GM13976 (cell line): ENCODE measurements around the gene ARID5B.

Source experiments
- DNase-seq: peaks from one replicate; pipeline ENCODE4 v3.0.0; 2012; ENCODE audit warnings: low spot score
- in situ Hi-C: fragments of 300-500 bp; cut with MboI; formaldehyde crosslinking; loops from one replicate; pipeline ENCODE4 v1.12.0; 2022; ENCODE audit warnings: low sequenced_read_pairs, mixed read lengths, inconsistent platforms; ENCODE audit not compliant: unreplicated experiment
- TF ChIP-seq, protein P1 (sequence below): IDR thresholded peaks from 2 replicates; pipeline ENCODE4 v1.5.1; 2012; ENCODE audit warnings: borderline replicate concordance, mild to moderate bottlenecking; ENCODE audit not compliant: insufficient read depth; ENCODE audit errors: extremely low read depth, missing control alignments, control extremely low read depth

ARID5B gene

DNA sequence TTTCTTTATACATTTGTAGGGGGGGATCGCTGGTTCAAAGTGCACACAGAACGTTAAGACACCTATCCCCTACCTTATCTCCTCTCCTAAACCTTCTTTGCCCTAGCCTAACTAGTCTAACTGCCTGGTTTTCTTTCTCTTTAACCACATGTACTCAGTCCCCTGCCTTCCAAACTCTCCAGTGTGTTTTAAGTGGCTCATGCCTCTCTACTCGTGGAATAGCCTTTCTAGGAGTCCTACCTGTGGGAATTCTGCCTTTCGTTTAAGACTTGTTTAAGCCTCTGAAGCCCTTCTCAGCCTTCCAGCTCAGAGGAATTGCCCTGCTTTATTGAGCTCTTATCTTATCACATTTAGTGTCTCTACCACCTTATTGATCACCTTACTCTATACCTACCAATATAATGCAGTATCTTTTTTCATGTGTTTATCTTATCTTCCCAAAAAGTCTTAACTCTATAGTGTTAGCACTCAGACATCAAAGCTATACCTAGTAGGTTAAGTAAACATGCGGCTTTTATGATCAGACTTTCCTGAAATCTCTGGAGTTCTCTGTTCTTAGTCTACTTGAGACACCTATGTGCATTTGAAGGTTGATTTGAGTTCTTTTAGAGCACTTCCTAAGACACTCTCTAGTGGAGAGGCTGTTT lies 50.7 kb downstream of the ARID5B start:
- in situ Hi-C loops, result no loop called here
- no peak for DNase-seq
- TF ChIP-seq, protein P1, sequence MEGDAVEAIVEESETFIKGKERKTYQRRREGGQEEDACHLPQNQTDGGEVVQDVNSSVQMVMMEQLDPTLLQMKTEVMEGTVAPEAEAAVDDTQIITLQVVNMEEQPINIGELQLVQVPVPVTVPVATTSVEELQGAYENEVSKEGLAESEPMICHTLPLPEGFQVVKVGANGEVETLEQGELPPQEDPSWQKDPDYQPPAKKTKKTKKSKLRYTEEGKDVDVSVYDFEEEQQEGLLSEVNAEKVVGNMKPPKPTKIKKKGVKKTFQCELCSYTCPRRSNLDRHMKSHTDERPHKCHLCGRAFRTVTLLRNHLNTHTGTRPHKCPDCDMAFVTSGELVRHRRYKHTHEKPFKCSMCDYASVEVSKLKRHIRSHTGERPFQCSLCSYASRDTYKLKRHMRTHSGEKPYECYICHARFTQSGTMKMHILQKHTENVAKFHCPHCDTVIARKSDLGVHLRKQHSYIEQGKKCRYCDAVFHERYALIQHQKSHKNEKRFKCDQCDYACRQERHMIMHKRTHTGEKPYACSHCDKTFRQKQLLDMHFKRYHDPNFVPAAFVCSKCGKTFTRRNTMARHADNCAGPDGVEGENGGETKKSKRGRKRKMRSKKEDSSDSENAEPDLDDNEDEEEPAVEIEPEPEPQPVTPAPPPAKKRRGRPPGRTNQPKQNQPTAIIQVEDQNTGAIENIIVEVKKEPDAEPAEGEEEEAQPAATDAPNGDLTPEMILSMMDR, result no peak

DNA sequence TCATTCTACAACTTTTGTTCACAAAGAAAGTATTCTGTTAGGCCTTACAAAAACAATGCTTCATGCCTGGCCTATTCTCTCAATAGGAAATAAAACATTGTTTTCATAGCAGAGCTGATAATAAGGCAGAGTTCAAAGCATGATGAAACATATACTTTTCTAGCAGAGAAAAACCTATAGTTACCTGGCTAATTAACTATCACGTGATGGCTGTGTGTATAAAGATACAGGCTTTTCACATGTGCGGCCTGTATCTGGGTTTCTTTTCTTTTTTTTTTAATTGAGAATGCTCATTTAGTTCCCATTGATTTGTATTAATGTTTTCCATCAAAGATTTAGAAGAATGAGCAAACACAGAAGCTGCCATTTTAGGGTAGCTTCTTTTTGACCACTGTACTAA lies 51.7 kb downstream of the ARID5B start:
- TF ChIP-seq, protein P1, result no peak
- no peak for DNase-seq
- in situ Hi-C loops, result no loop called here

DNA sequence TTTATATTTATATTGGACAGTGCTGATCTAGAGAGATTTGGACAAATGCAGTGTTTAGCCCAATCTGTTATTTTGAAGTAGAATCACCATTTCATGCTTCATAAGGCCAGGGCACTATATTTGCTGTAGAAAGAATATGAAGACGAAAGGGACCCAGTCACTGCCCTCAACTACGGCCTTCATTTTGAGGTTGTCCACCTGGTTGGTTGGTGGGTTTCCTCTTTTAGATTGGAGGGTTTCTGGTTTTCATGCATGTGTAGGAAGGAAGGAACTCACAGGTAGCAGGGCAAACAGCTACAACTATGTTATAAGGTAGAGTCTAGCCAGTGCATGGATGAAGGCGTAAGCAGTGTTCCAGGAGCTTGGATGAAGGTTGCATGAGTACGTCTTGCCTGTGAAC lies 56.3 kb downstream of the ARID5B start:
- TF ChIP-seq, protein P1, result no peak
- in situ Hi-C loops, result no loop called here
- no peak for DNase-seq

DNA sequence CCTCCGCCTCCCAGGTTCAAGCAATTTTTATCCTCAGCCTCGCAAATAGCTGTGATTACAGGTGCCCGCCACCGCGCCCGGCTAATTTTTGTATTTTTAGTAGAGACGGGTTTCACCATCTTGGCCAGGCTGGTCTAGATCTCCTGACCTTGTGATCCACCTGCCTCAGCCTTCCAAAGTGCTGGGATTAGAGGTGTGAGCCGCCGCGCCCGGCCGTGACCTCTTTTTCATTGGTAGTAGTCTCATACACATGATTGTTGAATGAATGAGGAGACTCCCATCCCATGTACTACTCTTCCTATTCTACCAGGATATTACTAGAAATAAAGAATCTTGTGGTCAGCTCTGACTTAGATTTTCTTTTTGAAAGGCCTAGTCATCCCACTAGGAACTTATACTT lies 56.8 kb downstream of the ARID5B start:
- no peak for DNase-seq
- in situ Hi-C loops, result no loop called here
- TF ChIP-seq, protein P1, result no peak

DNA sequence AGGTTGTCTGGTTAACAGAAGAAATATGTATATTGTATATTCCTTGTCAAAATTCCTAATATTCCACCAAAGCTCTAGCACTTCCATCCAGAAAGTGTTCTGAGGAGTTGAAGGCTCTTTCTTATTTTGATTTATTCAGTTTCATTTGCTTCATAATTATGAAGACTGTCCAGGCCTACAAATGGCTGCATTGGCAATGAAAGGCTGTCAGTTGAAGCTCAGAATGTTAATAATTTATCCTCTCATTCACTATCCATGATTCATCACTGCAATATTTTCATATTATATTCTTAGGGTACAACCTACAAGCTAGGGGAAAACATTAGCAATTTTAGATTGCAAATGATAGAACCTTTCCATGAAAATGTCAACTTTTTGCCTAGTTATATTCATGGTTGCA lies 57.3 kb downstream of the ARID5B start:
- TF ChIP-seq, protein P1, result no peak
- no peak for DNase-seq
- in situ Hi-C loops, result no loop called here

DNA sequence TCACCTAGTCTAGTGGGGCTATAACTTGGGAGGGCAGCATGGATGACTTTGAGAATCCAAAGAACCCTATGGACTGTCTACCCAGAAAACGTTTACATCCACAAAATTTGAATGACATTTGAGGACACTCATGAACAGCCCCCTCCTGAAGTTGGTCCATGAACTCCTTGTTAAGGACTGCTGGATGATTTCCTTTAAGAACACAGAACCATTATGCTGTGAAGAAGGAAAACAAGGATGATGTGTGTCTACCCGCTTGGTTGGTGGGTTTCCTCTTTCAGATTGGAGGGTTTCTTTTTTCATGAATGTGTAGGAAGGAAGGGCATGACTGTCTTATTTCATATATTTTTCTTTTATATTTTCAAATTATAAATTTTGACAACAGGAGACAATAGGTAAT lies 58.3 kb downstream of the ARID5B start:
- TF ChIP-seq, protein P1, result no peak
- in situ Hi-C loops, result no loop called here

More for the DNA sequence above, 58.3 kb downstream of the ARID5B start:
- DNase-seq, result no peak
